Adrenal gland (tissue), 5 donors: ENCODE results near the gene TP53I13.

Experiments used
- POLR2A ChIP-seq, 2 donors: fragments of 450-650 bp; IDR thresholded peaks; one replicate each; pipeline ENCODE4 v1.6.1; 2017; ENCODE audit warnings: antibody characterized with exemption in 2 of 2, mild to moderate bottlenecking in 2 of 2, moderate library complexity in 1 of 2
- TF ChIP-seq, protein P1 (sequence below), 6 experiments: fragments of 450-650 bp in 4 of 6; fragments of 200-600 bp in 2 of 6; sonication (generic) in 1 of 6; IDR thresholded peaks; 1 replicate in 5 of 6; 2 replicates in 1 of 6; pipeline versions ENCODE4 v1.5.1 to v1.8.0; 2016 to 2021; ENCODE audit warnings: antibody characterized with exemption in 6 of 6, mild to moderate bottlenecking in 2 of 6, moderate library complexity in 1 of 6
- donor health status: DM: no; HTN: no; CAD: no.

DNA sequence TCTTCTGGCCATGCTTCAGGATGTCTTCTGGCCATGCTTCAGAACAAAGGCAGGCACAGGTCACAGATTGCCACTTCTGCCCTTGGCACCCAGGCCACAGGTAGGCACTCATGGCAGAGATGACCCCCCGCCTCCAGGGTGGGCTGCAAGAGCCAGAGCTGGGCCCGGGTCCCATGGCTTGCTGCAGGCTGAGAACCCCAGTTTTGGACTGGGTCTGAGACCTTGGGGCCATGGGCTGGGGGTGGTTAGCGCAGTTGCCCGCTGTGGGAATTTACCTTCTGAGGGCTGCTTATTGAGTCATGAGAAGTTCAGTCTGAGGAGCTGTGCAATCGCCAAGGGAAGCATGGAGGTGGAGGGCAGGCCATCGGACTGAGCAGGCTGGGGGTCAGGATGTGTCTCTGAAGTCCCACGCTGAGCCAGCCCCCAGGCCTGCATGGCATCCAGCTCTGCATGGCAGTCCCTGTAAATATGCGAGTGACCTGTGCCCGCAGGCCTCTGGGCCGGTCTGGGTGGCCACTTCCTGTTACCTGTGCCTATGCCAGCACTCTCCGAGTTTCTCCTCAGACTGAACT is 26.1 kb downstream of the TP53I13 start:
- TF ChIP-seq, protein P1, sequence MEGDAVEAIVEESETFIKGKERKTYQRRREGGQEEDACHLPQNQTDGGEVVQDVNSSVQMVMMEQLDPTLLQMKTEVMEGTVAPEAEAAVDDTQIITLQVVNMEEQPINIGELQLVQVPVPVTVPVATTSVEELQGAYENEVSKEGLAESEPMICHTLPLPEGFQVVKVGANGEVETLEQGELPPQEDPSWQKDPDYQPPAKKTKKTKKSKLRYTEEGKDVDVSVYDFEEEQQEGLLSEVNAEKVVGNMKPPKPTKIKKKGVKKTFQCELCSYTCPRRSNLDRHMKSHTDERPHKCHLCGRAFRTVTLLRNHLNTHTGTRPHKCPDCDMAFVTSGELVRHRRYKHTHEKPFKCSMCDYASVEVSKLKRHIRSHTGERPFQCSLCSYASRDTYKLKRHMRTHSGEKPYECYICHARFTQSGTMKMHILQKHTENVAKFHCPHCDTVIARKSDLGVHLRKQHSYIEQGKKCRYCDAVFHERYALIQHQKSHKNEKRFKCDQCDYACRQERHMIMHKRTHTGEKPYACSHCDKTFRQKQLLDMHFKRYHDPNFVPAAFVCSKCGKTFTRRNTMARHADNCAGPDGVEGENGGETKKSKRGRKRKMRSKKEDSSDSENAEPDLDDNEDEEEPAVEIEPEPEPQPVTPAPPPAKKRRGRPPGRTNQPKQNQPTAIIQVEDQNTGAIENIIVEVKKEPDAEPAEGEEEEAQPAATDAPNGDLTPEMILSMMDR (IDR thresholded peaks at IDR 0.05), result no peak
- no peak for TF ChIP-seq POLR2A (IDR thresholded peaks at IDR 0.05)
